Endometrium (tissue), 2 donors: ENCODE measurements around the gene UBE2J2.

Experiments used
- FAIRE-seq: peaks from 2 replicates; lab custom pipeline; 2012; peaks lifted over from hg19 to GRCh38; lab: Jason Lieb, UNC
- donor health status: control.
- donor health status: control.

Gene UBE2J2

GRCh38 chr1:1226566-1227362 lies 46.9 kb downstream of the UBE2J2 start:
- FAIRE-seq, result no peak

- no peak for FAIRE-seq
Measured at GRCh38 chr1:1225913-1226312, 47.7 kb downstream of the UBE2J2 start.

GRCh38 chr1:1225238-1225845 lies 48.3 kb downstream of the UBE2J2 start:
- FAIRE-seq, result no peak

GRCh38 chr1:1223891-1224290 lies 49.8 kb downstream of the UBE2J2 start:
- no peak for FAIRE-seq

- FAIRE-seq, result no peak
Measured at GRCh38 chr1:1223321-1223720, 50.3 kb downstream of the UBE2J2 start.

- FAIRE-seq, result no peak
Measured at GRCh38 chr1:1222575-1223225, 51.0 kb downstream of the UBE2J2 start.

- no peak for FAIRE-seq
Measured at GRCh38 chr1:1221887-1222574, 51.6 kb downstream of the UBE2J2 start.

- FAIRE-seq, result no peak
Measured at GRCh38 chr1:1220197-1220596, 53.5 kb downstream of the UBE2J2 start.

GRCh38 chr1:1219341-1219740 lies 54.3 kb downstream of the UBE2J2 start:
- no peak for FAIRE-seq

GRCh38 chr1:1218524-1219200 lies 55.0 kb downstream of the UBE2J2 start:
- no peak for FAIRE-seq

- no peak for FAIRE-seq
Measured at GRCh38 chr1:1217621-1218523, 55.8 kb downstream of the UBE2J2 start.

- FAIRE-seq, result no peak
Measured at GRCh38 chr1:1216770-1217620, 56.7 kb downstream of the UBE2J2 start.

- FAIRE-seq, result no peak
Measured at GRCh38 chr1:1215881-1216605, 57.6 kb downstream of the UBE2J2 start.

GRCh38 chr1:1215080-1215676 lies 58.5 kb downstream of the UBE2J2 start:
- FAIRE-seq, result no peak

GRCh38 chr1:1213345-1214265 lies 60.0 kb downstream of the UBE2J2 start, which contains the start of gene TNFRSF4:
TNFRSF4 (minus strand) TSS chr1:1214153; CDS start chr1:1214127, 26 bp downstream.
- FAIRE-seq, result no peak

- FAIRE-seq, result no peak
Measured at GRCh38 chr1:1212780-1213344, 60.8 kb downstream of the UBE2J2 start.
